Sigmoid colon (tissue), 7 donors: ENCODE measurements around the gene GRID1. TPM values are rescaled to one million over a fixed set of nuclear protein-coding genes. Genes with fewer than 3 reads are reported as not detected.

Experiments
- DNase-seq: peaks from one replicate; pipeline ENCODE4 v3.0.0-alpha.2; 2019
- H3K27ac ChIP-seq, 4 donors: fragments of 200-600 bp; sonication (generic); one replicate each; pipeline ENCODE4 v1.5.1; 2016 to 2019; ENCODE audit warnings: mild to moderate bottlenecking in 1 of 4
- H3K27me3 ChIP-seq, 3 donors: fragments of 200-600 bp; sonication (generic); one replicate each; pipeline ENCODE4 v1.5.1; 2019; ENCODE audit warnings: mild to moderate bottlenecking in 1 of 3
- H3K36me3 ChIP-seq, 4 donors: fragments of 200-600 bp; sonication (generic); one replicate each; pipeline ENCODE4 v1.5.1; 2016 to 2019
- H3K4me1 ChIP-seq, 4 donors: fragments of 200-600 bp; sonication (generic); one replicate each; pipeline ENCODE4 v1.5.1; 2017 to 2019
- H3K4me3 ChIP-seq, 4 donors: fragments of 200-600 bp; sonication (generic); one replicate each; pipeline ENCODE4 v1.5.1; 2017 to 2019; ENCODE audit warnings: mild to moderate bottlenecking in 2 of 4, moderate library complexity in 1 of 4
- H3K9me3 ChIP-seq, 4 donors: fragments of 200-600 bp in 3 of 4; sonication (generic) in 3 of 4; one replicate each; pipeline versions ENCODE4 v1.5.1 to v1.6.1; 2013 to 2019
- EP300 ChIP-seq, 4 donors: sonication (generic); formaldehyde crosslinking; IDR thresholded peaks; one replicate each; pipeline ENCODE4 v1.6.1; 2017; ENCODE audit warnings: antibody characterized with exemption in 4 of 4
- POLR2A ChIP-seq, 2 donors: fragments of 450-650 bp; IDR thresholded peaks; one replicate each; pipeline ENCODE4 v1.6.1; 2016; ENCODE audit warnings: antibody characterized with exemption in 2 of 2, mild to moderate bottlenecking in 2 of 2, moderate library complexity in 2 of 2
- POLR2AphosphoS5 ChIP-seq, 4 donors: sonication (generic); formaldehyde crosslinking; IDR thresholded peaks; one replicate each; pipeline ENCODE4 v1.6.1; 2017; ENCODE audit warnings: antibody characterized with exemption in 4 of 4
- WGBS, 2 donors: extraction: QIAGEN DNeasy Blood & Tissue Kit; methylation state at CpG; one replicate each; pipeline ENCODE4 v1.1.7; 2013; 5-methylcytosine and 5-hydroxymethylcytosine counted together
- intact Hi-C: fragments of 100-400 bp; cut with DNase I; formaldehyde crosslinking; loops from one replicate; pipeline ENCODE4 v1.15.1; 2023
- polyA plus RNA-seq, 3 donors: library from polyadenylated mRNA; stranded (reverse); fragments of 200-250 nt; gene quantifications; one replicate each; pipeline ENCODE4 v1.2.3, GENCODE V29; 2013
- total RNA-seq, 4 donors: library from RNA; depleted of rRNA; stranded (reverse); fragments of >200 nt; gene quantifications; one replicate each; pipeline ENCODE4 v1.1.0, GENCODE V29; 2016
- TF ChIP-seq, protein P1 (sequence below), 4 experiments: fragments of 450-650 bp in 3 of 4; fragments of 200-600 bp in 1 of 4; IDR thresholded peaks; one replicate each; pipeline ENCODE4 v1.5.1; 2016 to 2019; ENCODE audit warnings: antibody characterized with exemption in 4 of 4, mild to moderate bottlenecking in 3 of 4, moderate library complexity in 2 of 4
- donor health status: healthy with polysubstance abuse.
- donor health status: Bipolar disorder and iron deficiency.
- donor health status: healthy.

The GRID1 gene
- total and polyA plus RNA-seq, 7 donors, result 0.66 to 4.7 (median 1.1) TPM; not detected in 2

- H3K27ac ChIP-seq, result no peak overlapping the region
- H3K4me1 ChIP-seq, result no peaks in the 10 kb centered on the region
- H3K36me3 ChIP-seq, result no peaks in the 10 kb centered on the region
- WGBS, 2 donors, result 71 to 91% methylated on average over 3 of the region's 3 CpGs
- H3K9me3 ChIP-seq, result no peaks in the 10 kb centered on the region
- H3K27me3 ChIP-seq, result no peaks in the 10 kb centered on the region
- TF ChIP-seq EP300 (IDR thresholded peaks at IDR 0.05) (no peak), POLR2AphosphoS5 (IDR thresholded peaks at IDR 0.05) (no peak), POLR2A (IDR thresholded peaks at IDR 0.05) (no peak)
- TF ChIP-seq, protein P1, sequence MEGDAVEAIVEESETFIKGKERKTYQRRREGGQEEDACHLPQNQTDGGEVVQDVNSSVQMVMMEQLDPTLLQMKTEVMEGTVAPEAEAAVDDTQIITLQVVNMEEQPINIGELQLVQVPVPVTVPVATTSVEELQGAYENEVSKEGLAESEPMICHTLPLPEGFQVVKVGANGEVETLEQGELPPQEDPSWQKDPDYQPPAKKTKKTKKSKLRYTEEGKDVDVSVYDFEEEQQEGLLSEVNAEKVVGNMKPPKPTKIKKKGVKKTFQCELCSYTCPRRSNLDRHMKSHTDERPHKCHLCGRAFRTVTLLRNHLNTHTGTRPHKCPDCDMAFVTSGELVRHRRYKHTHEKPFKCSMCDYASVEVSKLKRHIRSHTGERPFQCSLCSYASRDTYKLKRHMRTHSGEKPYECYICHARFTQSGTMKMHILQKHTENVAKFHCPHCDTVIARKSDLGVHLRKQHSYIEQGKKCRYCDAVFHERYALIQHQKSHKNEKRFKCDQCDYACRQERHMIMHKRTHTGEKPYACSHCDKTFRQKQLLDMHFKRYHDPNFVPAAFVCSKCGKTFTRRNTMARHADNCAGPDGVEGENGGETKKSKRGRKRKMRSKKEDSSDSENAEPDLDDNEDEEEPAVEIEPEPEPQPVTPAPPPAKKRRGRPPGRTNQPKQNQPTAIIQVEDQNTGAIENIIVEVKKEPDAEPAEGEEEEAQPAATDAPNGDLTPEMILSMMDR (IDR thresholded peaks at IDR 0.05), result no peak
- intact Hi-C loops, result no loop called here
- DNase-seq, result no peak
- no peak overlapping the region for H3K4me3 ChIP-seq
Measured at GRCh38 chr10:86051586-86051985, 315.0 kb downstream of the GRID1 start.

DNA sequence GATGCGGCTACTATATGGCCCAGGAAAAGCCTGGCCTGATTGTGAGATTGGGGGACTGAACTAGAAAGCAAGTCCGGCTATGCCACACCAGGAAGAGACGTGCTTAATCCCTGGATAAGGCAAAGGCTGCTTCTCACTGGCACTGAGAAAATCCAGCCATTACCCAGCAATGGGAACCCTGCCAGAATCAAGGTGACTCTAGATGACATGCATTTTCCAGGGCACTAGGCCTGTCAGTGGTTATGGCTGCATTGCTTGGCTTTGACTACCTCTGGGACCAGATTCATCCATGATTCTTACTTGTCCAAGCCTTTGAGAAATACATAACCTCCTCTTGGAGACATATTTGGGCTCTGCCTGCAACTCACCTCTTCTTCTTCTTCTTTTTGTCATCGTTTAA lies 317.2 kb downstream of the GRID1 start:
- DNase-seq, result no peak
- Histone ChIP-seq H3K4me3 (no peak overlapping the region), H3K27me3 (no peaks in the 10 kb centered on the region), H3K4me1 (no peaks in the 10 kb centered on the region), H3K9me3 (no peaks in the 10 kb centered on the region), H3K36me3 (no peaks in the 10 kb centered on the region), H3K27ac (no peak overlapping the region)
- WGBS, 2 donors, result 90 to 91% methylated on average over 4 of the region's 4 CpGs
- intact Hi-C loops, result no loop called here
- no peak for TF ChIP-seq POLR2AphosphoS5 (IDR thresholded peaks at IDR 0.05)
- no peak for TF ChIP-seq EP300 (IDR thresholded peaks at IDR 0.05)
- TF ChIP-seq, protein P1 (IDR thresholded peaks at IDR 0.05), result no peak
- no peak for TF ChIP-seq POLR2A (IDR thresholded peaks at IDR 0.05)

DNA sequence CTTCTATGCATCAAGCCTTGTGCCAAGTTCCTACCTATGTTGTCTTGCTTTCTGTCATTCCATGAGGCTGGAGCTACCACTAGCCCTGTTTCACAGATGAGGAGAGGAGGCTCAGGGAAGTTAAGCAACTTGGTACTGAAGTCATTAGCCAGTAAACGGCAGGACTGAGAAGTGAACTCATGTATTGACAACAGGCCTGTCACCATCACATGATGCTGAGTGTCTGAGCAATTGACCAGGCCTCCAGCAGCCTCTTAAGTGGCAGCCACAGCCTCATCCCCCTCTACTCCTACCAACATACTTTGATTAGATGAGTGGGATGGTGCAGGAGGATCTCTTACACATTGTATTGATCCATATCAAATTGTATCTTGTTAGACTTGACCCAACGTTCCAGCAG lies 317.6 kb downstream of the GRID1 start:
- no peak overlapping the region for H3K27ac ChIP-seq
- no peak overlapping the region for H3K4me3 ChIP-seq
- intact Hi-C loops, result no loop called here
- TF ChIP-seq POLR2AphosphoS5 (IDR thresholded peaks at IDR 0.05), result no peak
- TF ChIP-seq, protein P1 (IDR thresholded peaks at IDR 0.05), result no peak
- no peak for TF ChIP-seq EP300 (IDR thresholded peaks at IDR 0.05)
- TF ChIP-seq POLR2A (IDR thresholded peaks at IDR 0.05), result no peak
- no peaks in the 10 kb centered on the region for H3K27me3 ChIP-seq
- H3K9me3 ChIP-seq, result no peaks in the 10 kb centered on the region
- no peaks in the 10 kb centered on the region for H3K4me1 ChIP-seq
- 70 to 86% methylated on average over 2 of the region's 2 CpGs for WGBS, 2 donors
- DNase-seq, result no peak
- no peaks in the 10 kb centered on the region for H3K36me3 ChIP-seq

- no peak for TF ChIP-seq POLR2AphosphoS5 (IDR thresholded peaks at IDR 0.05)
- TF ChIP-seq, protein P1 (IDR thresholded peaks at IDR 0.05), result no peak
- H3K27me3 ChIP-seq, result no peaks in the 10 kb centered on the region
- intact Hi-C loops, result no loop called here
- H3K36me3 ChIP-seq, result no peaks in the 10 kb centered on the region
- no peak overlapping the region for H3K27ac ChIP-seq
- no peak overlapping the region for H3K4me3 ChIP-seq
- DNase-seq, result no peak
- no peaks in the 10 kb centered on the region for H3K9me3 ChIP-seq
- no peaks in the 10 kb centered on the region for H3K4me1 ChIP-seq
Measured at GRCh38 chr10:86048571-86048970, 318.0 kb downstream of the GRID1 start.

- no peak for DNase-seq
- Histone ChIP-seq H3K4me3 (no peak overlapping the region), H3K4me1 (no peaks in the 10 kb centered on the region), H3K9me3 (no peaks in the 10 kb centered on the region), H3K36me3 (no peaks in the 10 kb centered on the region), H3K27me3 (no peaks in the 10 kb centered on the region), H3K27ac (no peak overlapping the region)
- TF ChIP-seq POLR2A (IDR thresholded peaks at IDR 0.05) (no peak), POLR2AphosphoS5 (IDR thresholded peaks at IDR 0.05) (no peak), EP300 (IDR thresholded peaks at IDR 0.05) (no peak)
- TF ChIP-seq, protein P1 (IDR thresholded peaks at IDR 0.05), result no peak
- intact Hi-C loops, result no loop called here
- WGBS, 2 donors, result 64 to 78% methylated on average over 7 of the region's 7 CpGs
Measured at GRCh38 chr10:86047588-86047987, 319.0 kb downstream of the GRID1 start.
